ENCODE data around the gene TMEM167A. TPM values are rescaled to one million over a fixed set of nuclear protein-coding genes. Genes with fewer than 3 reads are reported as not detected.

TMEM167A gene
- total and polyA plus RNA-seq, 2 donors (not counting 1 experiment from before 2014, with no cell fraction given) = 9.2 to 41.2 TPM

GRCh38 chr5:83102364-83102980 is 25.3 kb upstream of the TMEM167A start:
- Histone ChIP-seq H3K4me2 (replicated peaks; ENCODE audit: low read depth, low read length, poor library complexity, severe bottlenecking) (no peak overlapping the region), H3K9me3 (ENCODE audit: control extremely low read depth in 1 of 3, control insufficient read depth in 2 of 3, insufficient read depth in 1 of 3, low read length in 2 of 3) (no peaks in the 10 kb centered on the region), H3K27ac (ENCODE audit: low read length in 2 of 2) (no peak overlapping the region), H4K20me1 (ENCODE audit: control insufficient read depth, insufficient read depth, low read length, poor library complexity, severe bottlenecking) (no peaks in the 10 kb centered on the region), H3K27me3 (replicated peaks in 1 of 4; ENCODE audit: control extremely low read depth in 1 of 4, control insufficient read depth in 3 of 4, insufficient read depth in 4 of 4, low read length in 3 of 4) (no peaks in the 10 kb centered on the region), H3K9ac (ENCODE audit: low read length) (no peak overlapping the region), H3K4me3 (ENCODE audit: control extremely low read depth in 1 of 5, extremely low read depth in 1 of 5, insufficient read depth in 1 of 5, low read depth in 2 of 5, low read length in 4 of 5) (no peak overlapping the region), H3K79me2 (ENCODE audit: control insufficient read depth, insufficient read depth, low read length) (peaks cover 3% of the 10 kb centered on the region), H2AFZ (ENCODE audit: insufficient read depth, low read depth, low read length, poor library complexity, severe bottlenecking) (no peak overlapping the region), H3K36me3 (replicated peaks in 1 of 2; ENCODE audit: control extremely low read depth in 1 of 2, control insufficient read depth in 1 of 2, extremely low read depth in 1 of 2, insufficient read depth in 2 of 2, low read length in 1 of 2) (no peaks in the 10 kb centered on the region), H3K4me1 (ENCODE audit: control insufficient read depth in 2 of 2, insufficient read depth in 2 of 2, low read length in 2 of 2) (no peaks in the 10 kb centered on the region)
- TF ChIP-seq EZH2 (IDR thresholded peaks at IDR 0.05; ENCODE audit: borderline replicate concordance, insufficient read depth, low read depth, low read length, poor library complexity, severe bottlenecking) = no peak
- TF ChIP-seq CTCF (IDR thresholded peaks at IDR 0.05) = no peak
- intact Hi-C loops (cut with micrococcal nuclease) = no loop called here
- peaks cover 4% of the 10 kb centered on the region for H3K4me1 Mint-ChIP-seq
- H3K27me3 Mint-ChIP-seq = no peaks in the 10 kb centered on the region
- ATAC-seq (ENCODE audit: low read depth) = no peak
- ChIA-PET POLR2A (no interaction called here), CTCF (no interaction called here)
- no peak overlapping the region for H3K27ac Mint-ChIP-seq
- no peaks in the 10 kb centered on the region for H3K9me3 Mint-ChIP-seq (ENCODE audit: insufficient read depth)
- DNase-seq = no peak
- no peak overlapping the region for H3K4me3 Mint-ChIP-seq

DNA sequence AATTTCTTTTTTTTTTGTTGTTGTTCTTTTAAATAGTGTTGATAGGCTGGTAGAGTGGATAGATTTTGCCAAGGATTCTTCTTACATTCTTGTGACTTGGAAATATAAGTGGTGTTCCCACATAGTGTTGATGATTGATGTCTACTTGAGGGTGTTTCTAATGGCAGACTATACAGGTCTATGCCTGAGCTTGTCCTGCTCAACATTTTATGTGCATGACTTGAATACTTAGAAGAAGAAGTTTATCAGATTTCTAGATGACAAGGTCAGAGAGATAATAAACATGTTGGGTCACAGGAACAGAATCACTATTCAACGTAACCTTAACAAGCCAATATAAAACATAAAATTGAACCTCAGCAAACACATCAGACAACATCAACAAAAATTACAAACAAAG is 24.3 kb upstream of the TMEM167A start:
- Histone ChIP-seq H3K36me3 (replicated peaks in 1 of 2; ENCODE audit: control extremely low read depth in 1 of 2, control insufficient read depth in 1 of 2, extremely low read depth in 1 of 2, insufficient read depth in 2 of 2, low read length in 1 of 2) (no peaks in the 10 kb centered on the region), H3K4me2 (replicated peaks; ENCODE audit: low read depth, low read length, poor library complexity, severe bottlenecking) (no peak overlapping the region), H3K9ac (ENCODE audit: low read length) (no peak overlapping the region), H4K20me1 (ENCODE audit: control insufficient read depth, insufficient read depth, low read length, poor library complexity, severe bottlenecking) (no peaks in the 10 kb centered on the region), H3K4me3 (ENCODE audit: control extremely low read depth in 1 of 5, extremely low read depth in 1 of 5, insufficient read depth in 1 of 5, low read depth in 2 of 5, low read length in 4 of 5) (no peak overlapping the region), H3K27ac (ENCODE audit: low read length in 2 of 2) (no peak overlapping the region), H3K27me3 (replicated peaks in 1 of 4; ENCODE audit: control extremely low read depth in 1 of 4, control insufficient read depth in 3 of 4, insufficient read depth in 4 of 4, low read length in 3 of 4) (no peaks in the 10 kb centered on the region), H3K4me1 (ENCODE audit: control insufficient read depth in 2 of 2, insufficient read depth in 2 of 2, low read length in 2 of 2) (no peaks in the 10 kb centered on the region), H3K79me2 (ENCODE audit: control insufficient read depth, insufficient read depth, low read length) (peaks cover 6% of the 10 kb centered on the region), H2AFZ (ENCODE audit: insufficient read depth, low read depth, low read length, poor library complexity, severe bottlenecking) (no peak overlapping the region), H3K9me3 (ENCODE audit: control extremely low read depth in 1 of 3, control insufficient read depth in 2 of 3, insufficient read depth in 1 of 3, low read length in 2 of 3) (no peaks in the 10 kb centered on the region)
- Mint-ChIP-seq H3K4me3 (no peak overlapping the region), H3K9me3 (ENCODE audit: insufficient read depth) (no peaks in the 10 kb centered on the region), H3K27me3 (no peaks in the 10 kb centered on the region), H3K4me1 (peaks cover 4% of the 10 kb centered on the region), H3K27ac (no peak overlapping the region)
- ChIA-PET CTCF (no interaction called here), POLR2A (no interaction called here)
- ATAC-seq (ENCODE audit: low read depth) (no peak), DNase-seq (no peak)
- TF ChIP-seq CTCF (IDR thresholded peaks at IDR 0.05) = no peak
- TF ChIP-seq EZH2 (IDR thresholded peaks at IDR 0.05; ENCODE audit: borderline replicate concordance, insufficient read depth, low read depth, low read length, poor library complexity, severe bottlenecking) = no peak
- no CpG with 5 or more reads among the region's 1 CpG for WGBS (ENCODE audit: insufficient coverage)
- intact Hi-C loops (cut with micrococcal nuclease) = no loop called here
